ENCODE measurements around the gene MBNL2.

Gene MBNL2

DNA sequence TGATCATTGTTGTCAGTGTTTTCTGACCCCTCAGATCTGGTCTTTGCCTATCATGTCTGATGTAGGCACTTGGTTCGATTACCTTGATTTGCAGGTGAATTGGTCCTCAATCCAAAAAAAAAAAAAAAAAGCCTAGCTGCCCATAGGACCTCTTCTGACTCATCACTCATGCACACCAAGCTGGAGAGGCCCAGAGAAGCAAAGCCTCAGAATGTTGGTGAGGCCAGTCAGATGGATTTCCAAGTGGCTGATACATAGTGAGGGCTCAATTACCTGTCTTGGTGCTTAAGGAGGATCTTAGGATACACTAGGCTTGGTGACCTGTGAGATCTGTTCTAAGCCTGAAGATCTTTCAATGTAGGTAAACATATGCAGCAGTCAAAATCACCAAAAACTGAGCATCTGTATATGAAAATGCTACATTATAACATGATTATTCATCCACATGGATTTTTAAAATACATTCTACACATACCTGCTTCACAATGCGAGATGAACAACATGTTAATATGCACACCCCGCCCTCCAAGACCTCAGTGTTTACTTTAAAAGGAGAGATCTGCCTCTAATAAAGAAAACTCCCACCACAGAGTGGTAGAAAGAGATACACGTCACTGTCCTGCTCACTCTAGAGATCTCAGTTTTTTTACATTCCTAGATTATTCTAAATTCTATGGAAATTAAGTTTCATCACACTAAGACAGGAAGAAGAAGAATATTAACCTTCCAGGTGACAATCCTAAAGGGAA, 132.0 kb downstream of the MBNL2 start:
- H3K27ac ChIP-seq (ENCODE audit: low read length), result no peak overlapping the region

GRCh38 chr13:97354808-97355207, 132.7 kb downstream of the MBNL2 start:
- Histone ChIP-seq H3K9ac (ENCODE audit: low read length) (no peak overlapping the region), H3K4me3 (ENCODE audit: low read length) (no peak overlapping the region), H3K36me3 (ENCODE audit: control insufficient read depth, low read depth, low read length) (no peaks in the 10 kb centered on the region), H3K4me1 (ENCODE audit: control insufficient read depth, low read depth, low read length) (no peaks in the 10 kb centered on the region), H3K9me3 (ENCODE audit: control insufficient read depth, low read depth, low read length) (no peaks in the 10 kb centered on the region), H3K27me3 (ENCODE audit: control insufficient read depth, insufficient read depth, low read length) (no peaks in the 10 kb centered on the region), H3K27ac (ENCODE audit: low read length) (no peak overlapping the region)

More for the DNA sequence above, 132.0 kb downstream of the MBNL2 start:
- H3K9me3 ChIP-seq (ENCODE audit: control insufficient read depth, low read depth, low read length), result no peaks in the 10 kb centered on the region
- H3K4me3 ChIP-seq (ENCODE audit: low read length), result no peak overlapping the region
- no peak overlapping the region for H3K9ac ChIP-seq (ENCODE audit: low read length)
- H3K27me3 ChIP-seq (ENCODE audit: control insufficient read depth, insufficient read depth, low read length), result no peaks in the 10 kb centered on the region
- no peaks in the 10 kb centered on the region for H3K36me3 ChIP-seq (ENCODE audit: control insufficient read depth, low read depth, low read length)
- H3K4me1 ChIP-seq (ENCODE audit: control insufficient read depth, low read depth, low read length), result no peaks in the 10 kb centered on the region

- H3K9ac ChIP-seq (ENCODE audit: low read length), result no peak overlapping the region
- H3K4me1 ChIP-seq (ENCODE audit: control insufficient read depth, low read depth, low read length), result no peaks in the 10 kb centered on the region
- H3K36me3 ChIP-seq (ENCODE audit: control insufficient read depth, low read depth, low read length), result no peaks in the 10 kb centered on the region
- H3K27ac ChIP-seq (ENCODE audit: low read length), result no peak overlapping the region
- no peak overlapping the region for H3K4me3 ChIP-seq (ENCODE audit: low read length)
- no peaks in the 10 kb centered on the region for H3K9me3 ChIP-seq (ENCODE audit: control insufficient read depth, low read depth, low read length)
- no peaks in the 10 kb centered on the region for H3K27me3 ChIP-seq (ENCODE audit: control insufficient read depth, insufficient read depth, low read length)
Measured at GRCh38 chr13:97356592-97356991, 134.5 kb downstream of the MBNL2 start.

DNA sequence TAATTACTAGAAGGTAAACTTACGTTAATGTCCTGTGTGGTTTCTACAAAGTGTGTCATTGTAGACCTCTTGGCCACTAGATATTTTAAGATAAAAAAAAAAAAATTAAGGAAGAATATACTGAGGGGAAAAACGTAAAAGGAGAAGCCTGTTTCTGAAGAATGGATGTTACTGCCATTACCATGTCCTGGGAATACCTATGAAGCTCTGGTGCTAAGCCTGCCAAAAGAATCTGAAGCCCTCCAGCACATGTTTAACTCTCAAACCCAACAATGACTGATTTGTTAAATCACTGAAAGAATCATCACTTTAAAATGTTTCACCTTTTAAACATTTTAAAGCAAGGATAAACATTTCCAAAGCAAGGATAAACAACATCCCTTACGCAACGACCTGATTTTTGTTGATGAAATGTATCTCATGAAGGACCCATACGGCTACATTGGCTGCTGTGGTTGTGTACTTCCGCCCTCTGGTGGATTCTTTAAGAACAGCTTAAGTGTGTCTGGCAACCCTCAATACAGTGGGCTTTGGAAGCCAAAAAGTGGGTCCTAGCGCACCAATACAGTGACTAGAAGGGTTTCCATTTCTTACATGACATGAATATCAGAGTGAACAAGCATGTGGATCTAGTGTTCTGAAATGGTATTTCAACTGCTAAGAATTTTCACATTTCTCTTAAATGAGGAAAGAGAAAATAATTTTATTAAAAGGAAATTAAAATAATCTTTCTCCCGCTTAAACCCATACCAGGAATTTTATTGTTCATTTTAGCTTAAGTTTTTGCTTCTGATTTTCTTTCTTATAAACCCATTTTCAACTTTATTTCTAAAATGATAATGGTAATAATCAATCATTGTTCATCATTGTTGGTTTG, 137.3 kb downstream of the MBNL2 start:
- Histone ChIP-seq H3K27me3 (ENCODE audit: control insufficient read depth, insufficient read depth, low read length) (no peaks in the 10 kb centered on the region), H3K4me3 (ENCODE audit: low read length) (no peak overlapping the region), H3K4me1 (ENCODE audit: control insufficient read depth, low read depth, low read length) (no peaks in the 10 kb centered on the region), H3K9me3 (ENCODE audit: control insufficient read depth, low read depth, low read length) (no peaks in the 10 kb centered on the region), H3K36me3 (ENCODE audit: control insufficient read depth, low read depth, low read length) (no peaks in the 10 kb centered on the region), H3K9ac (ENCODE audit: low read length) (no peak overlapping the region), H3K27ac (ENCODE audit: low read length) (no peak overlapping the region)

DNA sequence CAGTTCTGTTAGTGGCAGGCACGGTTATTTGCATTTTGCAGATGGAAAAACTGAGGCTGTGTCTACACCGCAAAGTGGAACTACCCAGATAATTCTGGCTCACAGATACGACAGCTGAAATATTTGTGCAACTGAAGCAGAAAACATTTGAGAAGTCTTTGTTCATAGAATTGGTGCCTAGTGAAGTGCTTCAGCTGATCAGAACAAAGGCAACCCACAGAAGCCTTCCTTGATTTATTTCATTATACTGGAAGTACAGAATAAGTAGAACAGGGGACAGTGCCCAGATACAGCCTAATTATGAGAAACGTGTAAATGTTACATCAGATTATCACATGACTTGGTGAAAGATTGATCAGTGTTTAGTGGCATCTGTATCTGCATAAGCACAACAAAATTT, 138.5 kb downstream of the MBNL2 start:
- no peak overlapping the region for H3K4me3 ChIP-seq (ENCODE audit: low read length)
- H3K36me3 ChIP-seq (ENCODE audit: control insufficient read depth, low read depth, low read length), result no peaks in the 10 kb centered on the region
- H3K9me3 ChIP-seq (ENCODE audit: control insufficient read depth, low read depth, low read length), result no peaks in the 10 kb centered on the region
- no peaks in the 10 kb centered on the region for H3K27me3 ChIP-seq (ENCODE audit: control insufficient read depth, insufficient read depth, low read length)
- H3K27ac ChIP-seq (ENCODE audit: low read length), result no peak overlapping the region
- no peaks in the 10 kb centered on the region for H3K4me1 ChIP-seq (ENCODE audit: control insufficient read depth, low read depth, low read length)
- H3K9ac ChIP-seq (ENCODE audit: low read length), result no peak overlapping the region

DNA sequence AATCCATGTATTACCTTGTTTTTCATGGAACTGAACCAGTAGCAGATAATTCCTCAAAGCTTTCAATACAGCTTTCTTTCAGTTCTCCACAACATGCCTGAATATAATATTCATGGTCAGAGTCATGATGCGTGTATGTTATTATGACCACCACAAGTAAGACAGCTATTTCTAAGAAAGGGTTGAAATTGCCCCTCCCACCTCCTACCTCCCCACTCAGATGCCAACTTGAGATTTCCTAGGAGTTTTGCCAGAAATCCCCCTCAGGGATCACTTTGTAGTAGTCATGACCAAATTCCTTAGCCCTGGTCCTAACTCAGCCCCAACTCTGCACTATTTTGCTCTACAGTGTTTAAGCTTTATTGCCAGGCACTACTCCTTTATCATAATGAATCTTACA, 141.9 kb downstream of the MBNL2 start:
- Histone ChIP-seq H3K27me3 (ENCODE audit: control insufficient read depth, insufficient read depth, low read length) (no peaks in the 10 kb centered on the region), H3K4me3 (ENCODE audit: low read length) (no peak overlapping the region), H3K9ac (ENCODE audit: low read length) (no peak overlapping the region), H3K27ac (ENCODE audit: low read length) (no peak overlapping the region), H3K9me3 (ENCODE audit: control insufficient read depth, low read depth, low read length) (no peaks in the 10 kb centered on the region), H3K36me3 (ENCODE audit: control insufficient read depth, low read depth, low read length) (no peaks in the 10 kb centered on the region), H3K4me1 (ENCODE audit: control insufficient read depth, low read depth, low read length) (no peaks in the 10 kb centered on the region)

DNA sequence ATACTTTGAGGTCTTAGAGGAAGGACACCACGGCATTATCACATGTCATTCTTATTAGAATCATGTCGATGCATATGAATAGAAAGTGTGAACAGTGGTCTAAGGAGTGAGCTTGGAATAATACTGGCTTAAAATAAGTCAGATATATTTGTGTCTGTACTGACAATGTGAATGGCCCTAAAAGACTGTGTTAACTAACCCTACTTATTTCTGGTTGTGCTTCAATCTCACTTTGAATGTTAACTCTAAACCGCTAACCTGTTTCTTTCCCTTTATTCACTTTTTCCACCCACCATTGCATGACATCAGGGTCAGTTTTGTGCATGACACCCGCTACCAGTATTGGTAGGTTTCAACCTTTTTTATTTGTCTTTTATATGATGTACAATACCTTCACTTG, 142.7 kb downstream of the MBNL2 start:
- Histone ChIP-seq H3K4me1 (ENCODE audit: control insufficient read depth, low read depth, low read length) (no peaks in the 10 kb centered on the region), H3K27me3 (ENCODE audit: control insufficient read depth, insufficient read depth, low read length) (no peaks in the 10 kb centered on the region), H3K9me3 (ENCODE audit: control insufficient read depth, low read depth, low read length) (no peaks in the 10 kb centered on the region), H3K36me3 (ENCODE audit: control insufficient read depth, low read depth, low read length) (no peaks in the 10 kb centered on the region), H3K27ac (ENCODE audit: low read length) (no peak overlapping the region), H3K9ac (ENCODE audit: low read length) (no peak overlapping the region), H3K4me3 (ENCODE audit: low read length) (no peak overlapping the region)

DNA sequence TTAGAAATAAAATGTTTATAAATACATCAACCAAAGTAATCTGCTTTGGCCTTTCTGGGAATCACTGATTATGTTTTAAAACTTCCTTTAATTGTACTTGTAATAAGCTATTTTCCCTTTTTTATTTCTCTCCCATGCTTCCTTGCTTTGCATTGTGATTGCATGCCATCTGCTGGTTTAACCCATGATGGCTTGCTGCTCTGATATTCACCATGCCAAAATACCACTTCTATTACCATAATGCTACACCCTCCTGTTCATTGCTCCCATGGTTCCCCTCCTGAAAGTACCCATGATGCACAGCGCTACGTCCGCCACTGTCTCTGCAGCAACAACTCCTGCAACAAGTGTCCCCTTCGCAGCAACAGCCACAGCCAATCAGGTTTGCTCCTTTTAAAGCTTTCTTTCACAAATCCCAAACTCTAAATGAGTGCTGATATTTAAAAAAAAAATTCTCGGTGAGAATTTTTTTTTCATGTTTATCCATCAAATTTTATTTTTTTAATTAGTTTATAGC, 144.1 kb downstream of the MBNL2 start:
- Histone ChIP-seq H3K9ac (ENCODE audit: low read length) (no peak overlapping the region), H3K27ac (ENCODE audit: low read length) (no peak overlapping the region), H3K4me3 (ENCODE audit: low read length) (no peak overlapping the region), H3K9me3 (ENCODE audit: control insufficient read depth, low read depth, low read length) (no peaks in the 10 kb centered on the region), H3K4me1 (ENCODE audit: control insufficient read depth, low read depth, low read length) (no peaks in the 10 kb centered on the region), H3K36me3 (ENCODE audit: control insufficient read depth, low read depth, low read length) (no peaks in the 10 kb centered on the region), H3K27me3 (ENCODE audit: control insufficient read depth, insufficient read depth, low read length) (no peaks in the 10 kb centered on the region)

GRCh38 chr13:97367016-97367822, 145.1 kb downstream of the MBNL2 start:
- Histone ChIP-seq H3K4me3 (ENCODE audit: low read length) (no peak overlapping the region), H3K27ac (ENCODE audit: low read length) (no peak overlapping the region), H3K9me3 (ENCODE audit: control insufficient read depth, low read depth, low read length) (no peaks in the 10 kb centered on the region), H3K36me3 (ENCODE audit: control insufficient read depth, low read depth, low read length) (no peaks in the 10 kb centered on the region), H3K27me3 (ENCODE audit: control insufficient read depth, insufficient read depth, low read length) (no peaks in the 10 kb centered on the region), H3K9ac (ENCODE audit: low read length) (no peak overlapping the region), H3K4me1 (ENCODE audit: control insufficient read depth, low read depth, low read length) (no peaks in the 10 kb centered on the region)

DNA sequence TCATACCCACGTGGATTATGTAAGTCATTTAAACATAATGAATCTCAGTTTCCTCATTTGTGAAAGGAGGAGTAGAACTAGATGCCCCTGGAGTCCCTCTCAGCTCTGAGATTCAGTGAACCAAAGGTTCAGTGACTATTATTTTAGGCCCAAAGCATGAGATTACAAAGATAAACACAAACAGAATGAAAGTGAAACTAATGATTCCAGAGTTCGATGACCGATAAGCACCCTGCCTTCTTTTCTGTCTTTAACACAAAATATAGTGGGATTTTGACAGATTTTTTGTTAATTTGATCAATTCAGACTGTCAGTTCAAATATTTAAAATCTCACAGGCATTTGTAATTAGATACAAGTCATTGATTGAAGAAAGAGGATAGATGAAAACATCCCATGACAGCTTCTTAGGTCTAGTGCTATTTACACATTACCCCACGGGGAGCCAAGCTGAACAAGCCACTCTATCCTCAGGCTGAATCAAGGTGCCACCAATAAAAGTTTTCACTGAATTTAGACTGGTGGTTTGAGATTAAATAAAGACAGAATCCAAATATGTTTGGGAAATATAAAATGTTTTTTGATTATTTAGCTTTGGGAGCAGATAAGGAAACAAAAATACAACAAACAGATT, 147.2 kb downstream of the MBNL2 start:
- Histone ChIP-seq H3K27ac (ENCODE audit: low read length) (no peak overlapping the region), H3K36me3 (ENCODE audit: control insufficient read depth, low read depth, low read length) (no peaks in the 10 kb centered on the region), H3K27me3 (ENCODE audit: control insufficient read depth, insufficient read depth, low read length) (no peaks in the 10 kb centered on the region), H3K4me1 (ENCODE audit: control insufficient read depth, low read depth, low read length) (no peaks in the 10 kb centered on the region), H3K4me3 (ENCODE audit: low read length) (no peak overlapping the region), H3K9ac (ENCODE audit: low read length) (no peak overlapping the region), H3K9me3 (ENCODE audit: control insufficient read depth, low read depth, low read length) (no peaks in the 10 kb centered on the region)

Measured in iPS-18a (cell line).